Testis (tissue), 2 donors: ENCODE results near the gene B3GLCT.

Experiments used
- POLR2A ChIP-seq: fragments of 450-650 bp; IDR thresholded peaks from one replicate; pipeline ENCODE4 v1.6.1; 2017; ENCODE audit warnings: antibody characterized with exemption, mild to moderate bottlenecking, moderate library complexity
- TF ChIP-seq, protein P1 (sequence below), 3 experiments: fragments of 450-650 bp in 2 of 3; fragments of 200-600 bp in 1 of 3; sonication (generic) in 1 of 3; IDR thresholded peaks; one replicate each; pipeline ENCODE4 v1.5.1; 2016 to 2019; ENCODE audit warnings: antibody characterized with exemption in 3 of 3, mild to moderate bottlenecking in 2 of 3, moderate library complexity in 1 of 3

DNA sequence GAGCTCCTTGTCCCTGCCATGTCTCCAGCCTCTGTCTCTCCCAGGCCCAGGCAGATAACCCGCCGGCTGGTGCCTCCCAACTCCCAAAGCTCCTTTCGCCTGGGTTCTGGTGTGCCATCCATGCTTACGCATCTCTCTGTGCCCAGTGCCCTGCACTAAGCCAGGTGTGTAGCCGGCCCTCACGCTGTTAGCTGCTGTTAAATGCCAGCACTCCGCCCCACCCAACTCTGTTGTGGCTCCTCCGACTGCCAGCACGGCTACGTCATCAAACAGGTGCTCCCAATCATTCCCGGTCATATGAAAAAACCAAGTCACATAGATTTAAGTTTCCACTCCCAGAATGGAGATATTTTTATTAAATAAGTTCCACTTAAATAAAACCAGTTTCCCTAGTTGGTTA, 31.0 kb upstream of the B3GLCT start:
- TF ChIP-seq, protein P1, sequence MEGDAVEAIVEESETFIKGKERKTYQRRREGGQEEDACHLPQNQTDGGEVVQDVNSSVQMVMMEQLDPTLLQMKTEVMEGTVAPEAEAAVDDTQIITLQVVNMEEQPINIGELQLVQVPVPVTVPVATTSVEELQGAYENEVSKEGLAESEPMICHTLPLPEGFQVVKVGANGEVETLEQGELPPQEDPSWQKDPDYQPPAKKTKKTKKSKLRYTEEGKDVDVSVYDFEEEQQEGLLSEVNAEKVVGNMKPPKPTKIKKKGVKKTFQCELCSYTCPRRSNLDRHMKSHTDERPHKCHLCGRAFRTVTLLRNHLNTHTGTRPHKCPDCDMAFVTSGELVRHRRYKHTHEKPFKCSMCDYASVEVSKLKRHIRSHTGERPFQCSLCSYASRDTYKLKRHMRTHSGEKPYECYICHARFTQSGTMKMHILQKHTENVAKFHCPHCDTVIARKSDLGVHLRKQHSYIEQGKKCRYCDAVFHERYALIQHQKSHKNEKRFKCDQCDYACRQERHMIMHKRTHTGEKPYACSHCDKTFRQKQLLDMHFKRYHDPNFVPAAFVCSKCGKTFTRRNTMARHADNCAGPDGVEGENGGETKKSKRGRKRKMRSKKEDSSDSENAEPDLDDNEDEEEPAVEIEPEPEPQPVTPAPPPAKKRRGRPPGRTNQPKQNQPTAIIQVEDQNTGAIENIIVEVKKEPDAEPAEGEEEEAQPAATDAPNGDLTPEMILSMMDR (IDR thresholded peaks at IDR 0.05) = no peak
- no peak for TF ChIP-seq POLR2A
